ENCODE measurements around the gene CTDSPL. TPM values are rescaled to one million over a fixed set of nuclear protein-coding genes. Genes with fewer than 3 reads are reported as not detected.

The CTDSPL gene
- total RNA-seq, 2 donors from 2014 or later = 59.3 to 60.3 TPM

DNA sequence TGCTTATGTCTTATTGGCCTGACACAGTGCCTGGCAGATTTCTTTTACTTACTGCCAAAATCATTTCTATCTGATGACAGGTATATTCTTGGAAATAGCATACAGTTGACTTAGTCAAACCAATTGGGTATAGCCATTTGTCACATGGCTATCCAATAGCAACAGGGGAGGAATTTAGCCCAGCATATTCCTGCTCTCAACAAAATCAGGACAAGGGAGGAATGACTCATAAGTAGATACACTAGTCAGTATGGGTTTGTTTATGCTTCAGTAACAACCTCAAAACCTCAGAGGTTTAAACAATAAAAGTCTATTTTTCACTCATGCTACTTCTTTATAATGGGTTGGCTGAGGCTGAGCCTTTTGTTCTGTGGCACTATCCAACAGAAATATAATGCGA lies 90.9 kb downstream of the CTDSPL start:
- TF ChIP-seq, protein P1, sequence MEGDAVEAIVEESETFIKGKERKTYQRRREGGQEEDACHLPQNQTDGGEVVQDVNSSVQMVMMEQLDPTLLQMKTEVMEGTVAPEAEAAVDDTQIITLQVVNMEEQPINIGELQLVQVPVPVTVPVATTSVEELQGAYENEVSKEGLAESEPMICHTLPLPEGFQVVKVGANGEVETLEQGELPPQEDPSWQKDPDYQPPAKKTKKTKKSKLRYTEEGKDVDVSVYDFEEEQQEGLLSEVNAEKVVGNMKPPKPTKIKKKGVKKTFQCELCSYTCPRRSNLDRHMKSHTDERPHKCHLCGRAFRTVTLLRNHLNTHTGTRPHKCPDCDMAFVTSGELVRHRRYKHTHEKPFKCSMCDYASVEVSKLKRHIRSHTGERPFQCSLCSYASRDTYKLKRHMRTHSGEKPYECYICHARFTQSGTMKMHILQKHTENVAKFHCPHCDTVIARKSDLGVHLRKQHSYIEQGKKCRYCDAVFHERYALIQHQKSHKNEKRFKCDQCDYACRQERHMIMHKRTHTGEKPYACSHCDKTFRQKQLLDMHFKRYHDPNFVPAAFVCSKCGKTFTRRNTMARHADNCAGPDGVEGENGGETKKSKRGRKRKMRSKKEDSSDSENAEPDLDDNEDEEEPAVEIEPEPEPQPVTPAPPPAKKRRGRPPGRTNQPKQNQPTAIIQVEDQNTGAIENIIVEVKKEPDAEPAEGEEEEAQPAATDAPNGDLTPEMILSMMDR (IDR thresholded peaks at IDR 0.05) = no peak
- TF ChIP-seq POLR2AphosphoS5 (IDR thresholded peaks at IDR 0.05) = no peak
- TF ChIP-seq POLR2A (IDR thresholded peaks at IDR 0.05) = no peak
- H3K4me1 ChIP-seq (replicated peaks) = peaks cover 4% of the 10 kb centered on the region
- no peaks in the 10 kb centered on the region for H3K27me3 ChIP-seq (replicated peaks; ENCODE audit: insufficient read depth)
- H3K9me3 ChIP-seq = no peaks in the 10 kb centered on the region
- H3K4me3 ChIP-seq = no peak overlapping the region
- peaks cover 0 to 3% of the 10 kb centered on the region in 2 donors for H3K36me3 ChIP-seq
- intact Hi-C loops (cut with DNase I) = no loop called here
- DNase-seq (ENCODE audit: low spot score) = no peak
- no peak overlapping the region for H3K27ac ChIP-seq
- 93% methylated on average over 1 of the region's 1 CpG for WGBS

DNA sequence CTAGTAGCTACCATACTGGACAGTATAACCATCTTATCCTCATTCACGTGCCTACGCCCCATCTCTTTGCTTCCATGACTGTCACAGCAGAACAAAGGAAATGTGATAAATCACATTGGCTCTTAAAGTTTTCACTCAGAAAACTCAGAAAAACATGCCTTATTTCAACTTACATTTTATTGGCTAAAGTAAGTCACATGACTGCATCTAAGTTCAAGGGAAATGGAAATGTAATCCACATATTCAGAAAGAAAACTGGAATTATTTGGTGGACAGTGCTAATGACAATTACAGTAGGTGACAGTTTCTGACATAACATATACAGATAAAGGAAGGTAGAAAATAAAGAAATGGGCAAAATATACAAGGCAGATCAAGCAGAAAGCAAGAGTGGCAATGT lies 91.5 kb downstream of the CTDSPL start:
- 92% methylated on average over 2 of the region's 2 CpGs for WGBS

DNA sequence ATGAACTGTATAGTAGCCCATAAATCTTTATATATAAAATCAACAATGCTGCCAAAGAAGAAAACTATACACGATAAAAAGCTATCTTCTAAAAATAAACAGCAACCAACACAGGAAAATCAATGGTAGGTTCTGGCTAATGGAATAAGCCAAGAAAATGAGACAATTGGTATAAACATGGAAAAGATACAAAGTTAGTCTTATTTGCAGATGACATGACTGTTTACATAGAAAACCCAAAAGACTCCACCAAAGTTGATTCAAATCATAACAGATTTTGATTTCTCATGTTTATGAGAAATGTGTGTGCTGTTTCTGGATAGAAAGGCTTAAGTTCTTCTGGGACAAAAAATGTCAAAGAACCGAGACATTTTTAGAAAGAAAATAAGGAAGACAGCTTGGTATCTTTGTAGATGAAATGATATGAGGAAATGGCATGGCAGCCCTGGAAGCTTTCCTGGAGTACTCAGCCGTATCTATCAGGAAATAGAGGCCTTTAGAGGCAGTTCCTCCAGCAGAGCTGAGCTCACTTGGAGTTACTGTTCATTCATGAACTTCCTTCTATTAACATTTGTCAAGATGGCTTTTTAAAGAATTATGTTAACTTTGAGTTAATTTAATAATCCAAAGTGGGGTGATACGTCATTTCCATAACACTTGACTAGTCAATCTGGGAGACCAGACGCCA lies 92.2 kb downstream of the CTDSPL start:
- TF ChIP-seq POLR2A (IDR thresholded peaks at IDR 0.05) (no peak), POLR2AphosphoS5 (IDR thresholded peaks at IDR 0.05) (no peak)
- TF ChIP-seq, protein P1 (IDR thresholded peaks at IDR 0.05) = no peak
- Histone ChIP-seq H3K4me3 (no peak overlapping the region), H3K27me3 (replicated peaks; ENCODE audit: insufficient read depth) (no peaks in the 10 kb centered on the region), H3K36me3 (peaks cover 0 to 3% of the 10 kb centered on the region in 2 donors), H3K4me1 (replicated peaks) (peaks cover 4% of the 10 kb centered on the region), H3K9me3 (no peaks in the 10 kb centered on the region), H3K27ac (peak overlapping the region in 1 of 2 donors; percentile 21)
- intact Hi-C loops (cut with DNase I) = no loop called here
- WGBS = 62% methylated on average over 5 of the region's 5 CpGs
- no peak for DNase-seq (ENCODE audit: low spot score)

More for the DNA sequence above, 91.5 kb downstream of the CTDSPL start:
- no peak for DNase-seq (ENCODE audit: low spot score)
- Histone ChIP-seq H3K9me3 (no peaks in the 10 kb centered on the region), H3K27ac (no peak overlapping the region), H3K4me1 (replicated peaks) (peaks cover 4% of the 10 kb centered on the region), H3K4me3 (no peak overlapping the region), H3K27me3 (replicated peaks; ENCODE audit: insufficient read depth) (no peaks in the 10 kb centered on the region), H3K36me3 (peaks cover 0 to 3% of the 10 kb centered on the region in 2 donors)
- no peak for TF ChIP-seq POLR2A (IDR thresholded peaks at IDR 0.05)
- TF ChIP-seq POLR2AphosphoS5 (IDR thresholded peaks at IDR 0.05) = no peak
- TF ChIP-seq, protein P1 (IDR thresholded peaks at IDR 0.05) = no peak
- intact Hi-C loops (cut with DNase I) = no loop called here

DNA sequence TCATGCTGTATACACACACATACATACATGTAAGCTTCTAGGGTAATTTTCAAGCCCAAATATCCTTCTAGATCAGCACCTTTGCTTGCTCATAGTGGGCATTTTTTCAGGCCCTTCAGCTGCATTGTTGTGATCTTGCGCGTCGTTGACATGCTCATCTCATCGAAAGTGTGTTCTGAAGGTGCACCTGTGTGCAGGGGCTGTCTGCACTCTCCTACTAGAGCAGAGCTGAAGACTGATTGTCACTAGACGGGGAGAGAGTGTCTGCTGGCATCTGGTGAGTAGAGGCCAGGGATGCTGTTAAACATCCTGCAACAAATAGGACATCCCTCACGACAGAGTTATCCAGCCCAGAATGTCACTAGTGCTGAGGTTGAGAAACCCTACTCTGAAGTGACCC lies 93.2 kb downstream of the CTDSPL start:
- no peak overlapping the region for H3K4me3 ChIP-seq
- intact Hi-C loops (cut with DNase I) = no loop called here
- H3K9me3 ChIP-seq = no peaks in the 10 kb centered on the region
- no peak overlapping the region for H3K27ac ChIP-seq
- 94% methylated on average over 6 of the region's 6 CpGs for WGBS
- H3K4me1 ChIP-seq (replicated peaks) = peaks cover 4% of the 10 kb centered on the region
- H3K27me3 ChIP-seq (replicated peaks; ENCODE audit: insufficient read depth) = no peaks in the 10 kb centered on the region
- peaks cover 0 to 3% of the 10 kb centered on the region in 2 donors for H3K36me3 ChIP-seq
- TF ChIP-seq POLR2AphosphoS5 (IDR thresholded peaks at IDR 0.05) (no peak), POLR2A (IDR thresholded peaks at IDR 0.05) (no peak)
- TF ChIP-seq, protein P1 (IDR thresholded peaks at IDR 0.05) = no peak
- DNase-seq (ENCODE audit: low spot score) = no peak

Measured in prostate gland (tissue), 2 donors.